HG02870 (cell line): ENCODE data around the gene DLX2.
"Not testable (repeated sequence)": the region's sequence is repeated elsewhere in the genome, so short reads cannot be mapped to it uniquely, and the experiment has no call there.

Experiments used
- ATAC-seq: cut with Tn5 transposase; IDR thresholded peaks from one replicate; pipeline ENCODE4 v1.9.1; 2021; ENCODE audit warnings: mild to moderate bottlenecking, moderate library complexity; ENCODE audit not compliant: unreplicated experiment

The DLX2 gene

DNA sequence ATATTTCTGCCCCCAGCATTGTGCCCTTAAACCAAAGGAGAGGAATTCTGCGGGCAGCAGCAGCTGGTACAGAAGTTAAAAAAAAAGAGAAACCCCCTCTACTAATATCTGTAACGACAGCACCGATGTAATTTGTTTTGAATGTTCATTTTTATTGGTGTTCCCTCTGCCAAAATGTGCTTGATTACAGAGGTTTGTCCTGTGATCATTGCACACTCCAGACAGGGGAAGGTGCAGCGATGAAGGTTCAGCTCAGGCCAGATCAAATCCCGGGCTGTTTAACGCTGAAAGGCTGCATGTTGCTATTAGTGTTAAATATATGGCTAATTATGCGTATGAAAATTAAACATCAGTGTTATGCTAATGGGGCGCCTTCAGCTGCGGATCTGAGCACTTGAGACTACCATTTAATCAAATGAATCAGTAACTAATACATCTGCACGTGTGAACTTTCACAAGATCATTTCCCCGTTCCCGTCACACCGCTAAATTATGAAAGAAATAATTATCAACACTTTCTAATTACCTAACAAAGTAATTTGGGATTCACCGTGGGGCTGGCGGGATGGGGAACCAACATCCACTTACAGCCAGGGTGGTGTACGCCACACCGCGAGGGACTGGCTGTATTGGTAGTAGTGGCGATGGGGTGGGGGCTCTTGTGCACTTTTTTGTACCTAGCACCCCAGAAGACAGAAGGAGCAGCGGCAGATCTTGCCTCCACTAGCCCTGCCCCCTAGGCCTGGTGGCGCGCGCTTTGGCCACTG, 18.9 kb downstream of the DLX2 start:
- ATAC-seq = no peak

DNA sequence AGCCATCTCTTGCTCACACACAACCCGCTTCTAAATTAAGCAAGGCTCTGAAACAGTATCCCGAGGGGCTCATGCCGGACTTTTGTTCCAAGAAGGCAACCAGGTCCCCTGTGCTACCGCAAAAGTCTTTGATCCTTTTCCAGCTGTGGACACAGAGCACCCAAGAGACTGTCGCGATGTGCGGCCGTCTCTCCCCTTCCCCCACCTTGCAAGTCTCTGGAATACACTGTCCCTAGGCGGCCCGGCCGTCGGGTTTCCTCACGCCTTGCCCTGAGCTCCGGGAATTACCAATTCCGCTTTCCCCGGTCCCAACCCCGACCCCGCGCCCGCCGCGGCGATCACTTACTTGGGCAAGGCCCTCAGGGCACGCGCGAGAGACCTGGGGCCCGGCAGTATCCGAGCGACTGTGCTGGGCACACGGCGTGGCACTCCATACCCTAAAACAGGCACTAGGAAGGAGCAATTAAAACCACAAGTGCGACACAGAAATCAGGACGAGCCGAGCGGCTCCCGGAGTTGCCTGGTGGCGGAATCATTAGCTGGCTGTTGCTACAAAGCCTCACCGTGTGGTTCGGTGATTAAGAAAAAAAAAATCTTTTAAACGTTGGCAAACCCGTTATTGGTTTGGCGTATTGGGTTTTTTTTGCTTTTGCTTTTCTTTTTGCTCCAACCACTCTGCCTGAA, 19.6 kb downstream of the DLX2 start:
- ATAC-seq = no peak

DNA sequence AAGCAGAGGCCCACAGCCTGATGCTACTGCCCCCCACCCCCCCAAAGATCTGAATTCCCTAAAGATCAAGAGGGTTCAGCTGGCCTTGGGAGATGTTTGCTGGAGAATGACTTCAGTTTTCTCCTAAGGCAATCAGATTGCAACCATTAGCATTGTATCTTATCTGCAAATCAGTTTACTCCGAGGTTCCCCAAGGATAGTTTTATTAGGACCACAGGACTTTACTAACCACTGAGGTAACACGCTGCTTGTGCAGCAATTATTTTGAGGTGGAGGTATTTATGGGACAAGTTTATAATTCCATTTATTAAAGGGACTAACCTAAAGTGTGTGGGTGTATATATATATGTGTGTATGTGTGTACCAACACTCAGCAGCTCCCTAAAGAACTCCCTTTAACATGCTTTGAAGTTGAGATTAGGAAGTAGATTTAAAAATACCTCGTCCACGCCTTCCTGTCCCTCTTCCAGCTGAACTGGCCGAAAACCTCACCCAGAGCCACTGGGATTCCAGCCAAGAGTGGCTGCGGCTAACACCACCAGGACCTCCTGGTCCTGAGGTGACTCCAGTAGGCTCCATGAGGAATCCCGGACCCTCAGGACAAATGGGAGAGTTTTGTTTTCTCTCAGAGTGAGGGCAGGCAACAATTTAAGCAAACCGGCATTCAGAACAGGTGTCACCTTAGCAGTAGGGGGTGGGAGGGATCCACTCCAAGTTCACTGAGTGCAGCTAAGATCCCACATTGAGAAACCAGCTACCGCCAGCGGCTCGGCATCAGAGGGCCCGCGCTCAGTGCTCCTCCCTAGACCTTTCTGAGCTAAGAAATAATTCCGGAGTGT, 20.4 kb downstream of the DLX2 start:
- ATAC-seq = no peak

- ATAC-seq = no peak
Observed at GRCh38 chr2:172081221-172082022, 21.3 kb downstream of the DLX2 start.

DNA sequence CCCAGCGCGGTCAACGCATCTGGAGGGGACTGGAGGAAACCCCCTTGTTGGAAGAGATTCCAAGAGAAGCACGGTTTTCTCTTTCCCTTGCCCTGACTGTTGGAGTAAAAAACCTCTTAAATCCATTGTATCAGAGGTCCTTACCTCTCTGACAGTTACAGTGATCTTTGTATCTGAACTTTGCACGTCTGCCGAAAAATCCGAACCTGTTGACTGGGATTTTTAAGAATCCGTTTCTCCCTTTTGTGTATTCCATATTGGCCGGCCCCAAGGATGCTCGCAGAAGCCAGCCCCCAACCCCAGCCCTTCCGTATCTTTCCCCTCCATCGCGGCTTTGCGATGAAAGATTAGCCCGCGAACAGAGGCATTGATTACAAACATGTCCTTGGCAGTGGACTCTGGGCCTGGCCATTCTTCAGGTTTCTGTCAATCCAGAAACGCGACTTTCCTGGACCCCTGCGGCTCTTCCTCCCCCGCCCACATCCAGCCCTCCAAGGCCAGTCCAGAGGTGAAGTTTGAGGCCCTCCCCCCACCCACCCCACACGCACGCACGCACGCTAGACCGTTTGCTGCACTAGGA, 22.0 kb downstream of the DLX2 start:
- ATAC-seq = no peak

GRCh38 chr2:172079838-172080640, 22.7 kb downstream of the DLX2 start:
- no peak for ATAC-seq

DNA sequence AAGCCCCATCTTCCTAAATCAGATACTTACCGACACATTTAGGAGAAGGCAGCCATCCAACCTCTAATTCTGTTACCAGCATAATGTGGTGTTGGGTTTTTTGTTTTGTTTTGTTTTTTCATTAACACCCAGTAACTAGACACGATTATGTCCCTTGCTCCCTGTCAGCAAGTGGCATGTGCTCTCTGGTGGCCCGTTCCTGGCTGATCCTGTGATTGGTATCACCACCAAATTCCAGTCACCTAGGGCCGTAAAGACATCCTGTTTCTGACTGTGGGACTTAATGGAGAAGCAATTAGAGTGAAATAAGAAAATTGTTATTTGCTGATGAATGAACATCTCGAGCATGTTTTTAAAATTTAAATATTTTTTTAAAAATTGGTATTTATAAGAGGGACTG, 23.3 kb downstream of the DLX2 start:
- ATAC-seq = no peak

GRCh38 chr2:172074254-172074653, 28.4 kb downstream of the DLX2 start:
- no peak for ATAC-seq

- no peak for ATAC-seq
Observed at GRCh38 chr2:172073518-172073917, 29.2 kb downstream of the DLX2 start.

- no peak for ATAC-seq
Observed at GRCh38 chr2:172072706-172073105, 30.0 kb downstream of the DLX2 start.

DNA sequence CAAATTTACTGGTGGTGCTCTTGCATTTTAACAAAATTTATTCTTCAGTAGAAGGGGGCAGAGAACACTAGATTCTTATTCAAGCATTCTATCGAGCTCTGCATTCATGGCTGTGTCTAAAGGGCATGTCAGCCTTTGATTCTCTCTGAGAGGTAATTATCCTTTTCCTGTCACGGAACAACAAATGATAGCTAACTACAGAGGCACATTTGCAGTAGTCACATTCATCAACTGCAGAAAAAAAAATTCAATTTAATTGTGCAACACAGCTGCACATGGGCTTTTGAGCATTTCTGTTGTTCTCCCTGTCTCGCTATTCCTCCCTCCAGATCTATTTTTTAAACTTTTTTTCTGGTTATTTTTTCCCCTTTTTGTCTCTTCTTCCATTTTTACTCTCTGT, 30.4 kb downstream of the DLX2 start:
- ATAC-seq = no peak

- no peak for ATAC-seq
Observed at GRCh38 chr2:172070936-172071335, 31.8 kb downstream of the DLX2 start.

DNA sequence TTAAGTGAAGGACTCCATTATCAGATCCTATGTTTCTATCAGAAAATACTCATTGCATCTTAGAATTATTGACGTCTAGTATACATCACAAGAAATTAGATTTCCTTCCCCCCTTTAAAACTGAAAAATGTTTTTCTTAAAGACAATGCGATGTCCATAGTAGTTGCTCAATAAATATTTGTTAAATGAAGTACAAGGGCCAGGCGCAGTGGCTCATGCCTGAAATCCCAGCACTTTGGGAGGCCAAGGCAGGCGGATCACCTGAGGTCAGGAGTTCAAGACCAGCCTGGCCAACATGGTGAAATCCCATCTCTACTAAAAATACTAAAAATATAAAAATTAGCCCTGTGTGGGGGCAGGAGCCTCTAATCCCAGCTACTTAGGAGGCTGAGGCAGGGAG, 34.8 kb downstream of the DLX2 start:
- ATAC-seq = not testable (repeated sequence)

- ATAC-seq = no peak
Observed at GRCh38 chr2:172066394-172066886, 36.3 kb downstream of the DLX2 start.

GRCh38 chr2:172065111-172065510, 37.6 kb downstream of the DLX2 start:
- no peak for ATAC-seq

DNA sequence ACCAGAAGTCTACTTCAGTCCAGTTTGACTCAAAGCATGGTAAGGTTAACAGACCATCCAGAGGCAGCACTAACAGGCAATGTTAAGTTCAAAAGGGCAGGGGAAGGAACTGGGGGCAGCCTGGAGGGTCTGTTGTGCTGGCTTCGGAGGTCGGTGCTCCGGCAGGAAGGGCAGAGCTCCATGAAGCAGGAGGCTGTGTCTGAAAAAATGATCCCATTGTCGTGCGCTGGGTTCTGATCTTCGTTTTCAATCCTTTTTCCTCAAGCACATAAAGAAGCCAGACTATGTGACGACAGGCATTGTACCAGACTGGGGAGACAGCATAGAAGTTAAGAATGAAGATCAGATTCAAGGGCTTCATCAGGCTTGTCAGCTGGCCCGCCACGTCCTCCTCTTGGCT, 39.3 kb downstream of the DLX2 start:
- ATAC-seq = no peak

DNA sequence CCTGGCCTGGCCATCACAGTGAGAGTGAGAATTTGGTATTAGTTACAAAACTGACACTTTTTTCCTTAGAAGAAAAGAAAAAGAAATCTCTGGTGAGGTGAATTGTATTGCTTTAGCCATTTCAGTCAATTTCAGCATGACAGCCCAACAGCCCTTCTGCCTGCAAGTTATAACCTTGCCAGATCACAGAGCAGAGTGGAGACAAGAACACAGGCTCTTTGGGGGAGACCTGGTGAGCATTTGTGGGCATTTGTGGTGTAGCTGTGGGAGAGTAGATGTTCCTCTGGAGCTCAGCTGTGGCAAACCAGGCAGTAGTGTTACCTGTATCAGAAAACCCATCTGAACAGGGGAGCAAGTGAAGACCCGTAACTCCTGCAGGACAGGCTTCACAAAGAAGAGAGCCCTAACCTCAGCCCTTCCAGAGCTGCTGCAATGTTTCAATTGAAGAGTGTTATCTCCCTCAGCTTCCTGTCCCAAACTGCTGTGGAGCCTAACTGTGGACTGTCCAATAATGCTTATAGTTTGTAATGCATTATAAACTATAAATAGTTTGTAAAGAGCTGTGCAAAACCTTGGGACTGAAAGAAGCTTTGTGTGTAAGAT, 40.2 kb downstream of the DLX2 start:
- ATAC-seq = no peak

DNA sequence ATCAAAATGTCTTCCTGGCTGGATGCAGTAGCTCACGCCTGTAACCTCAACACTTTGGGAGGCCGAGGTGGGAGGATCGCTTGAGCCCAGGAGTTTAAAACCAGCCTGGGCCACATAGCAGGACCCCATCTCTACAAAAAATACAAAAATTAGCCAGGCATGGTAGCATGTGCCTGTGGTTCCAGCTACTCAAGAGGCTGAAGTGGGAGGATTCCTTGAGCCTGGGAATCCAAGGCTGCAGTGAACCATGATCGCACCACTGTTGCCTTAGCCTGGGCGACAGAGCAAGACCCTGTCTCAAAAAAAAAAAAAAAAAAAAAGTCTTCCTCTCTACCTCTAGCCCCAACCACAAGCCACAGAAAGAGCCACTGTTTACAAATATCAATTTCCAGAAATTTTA, 42.6 kb downstream of the DLX2 start:
- ATAC-seq = not testable (repeated sequence)

DNA sequence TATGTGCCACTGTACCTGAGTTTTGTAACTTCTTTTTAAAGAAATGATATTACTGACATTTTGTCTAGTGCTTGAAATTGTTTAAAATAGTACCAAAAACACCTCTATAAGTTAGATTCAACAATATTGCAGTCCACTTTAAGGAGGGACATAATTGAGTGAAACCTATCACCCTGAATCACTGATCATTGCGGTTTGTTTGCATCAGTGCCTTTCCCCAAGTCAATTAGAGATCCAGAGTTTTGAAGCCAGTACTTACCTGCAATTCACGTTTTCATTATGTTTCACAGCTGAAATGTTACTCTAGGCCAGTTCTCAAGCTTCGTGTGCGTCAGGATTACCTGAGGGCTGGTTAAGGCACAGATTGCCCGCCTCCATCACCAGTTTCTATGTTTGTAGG, 44.0 kb downstream of the DLX2 start:
- no peak for ATAC-seq
